DMS153 (cell line): Measurements from ENCODE around the gene TTF2.

Source experiments
- DNase-seq: peaks from one replicate; lab custom pipeline; 2025; lab: John Stamatoyannopoulos, UW

The TTF2 gene

DNA sequence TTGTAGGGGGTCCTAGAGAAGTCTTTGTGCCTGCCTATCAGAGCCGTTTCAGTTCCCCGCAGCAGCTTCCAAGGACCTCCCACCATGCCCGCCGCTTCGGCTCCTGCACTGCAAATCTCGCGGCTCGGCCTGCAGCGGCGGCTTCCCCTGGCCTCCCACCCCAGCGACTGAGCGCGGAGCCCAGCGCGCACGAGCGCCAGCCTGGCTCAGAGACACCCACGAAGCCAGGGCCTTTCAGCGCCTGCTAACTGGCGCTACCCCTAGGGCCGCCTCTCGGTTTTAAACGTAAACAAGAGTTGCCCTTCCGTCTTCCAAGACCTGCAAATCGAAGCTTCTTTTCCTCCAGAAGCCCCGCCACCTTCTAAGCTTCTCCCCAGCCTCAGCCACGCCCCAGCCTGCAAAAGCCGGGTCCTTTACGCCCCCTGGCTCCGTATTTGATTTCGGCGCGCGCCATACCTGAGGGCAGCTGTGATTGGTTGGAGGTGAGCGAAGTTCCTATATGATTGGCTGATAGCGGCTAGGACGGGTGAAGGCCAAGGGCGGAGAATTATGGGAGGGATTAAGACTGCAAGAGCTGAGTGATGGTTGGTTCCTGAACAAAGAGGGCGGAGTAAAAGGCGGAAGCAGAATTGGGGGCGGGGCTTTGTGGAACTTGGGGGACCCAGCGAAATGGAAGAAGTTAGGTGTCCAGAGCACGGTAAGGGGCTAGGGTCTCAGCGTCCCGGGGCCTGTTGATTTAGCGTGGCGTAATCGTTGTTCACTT is at the start of gene TTF2:
Gene TTF2 (plus strand): TSS at position 649 of the 763 bp plus-strand sequence. CDS start 21 bp downstream, at position 670.
- DNase-seq = peak; percentile 99

DNA sequence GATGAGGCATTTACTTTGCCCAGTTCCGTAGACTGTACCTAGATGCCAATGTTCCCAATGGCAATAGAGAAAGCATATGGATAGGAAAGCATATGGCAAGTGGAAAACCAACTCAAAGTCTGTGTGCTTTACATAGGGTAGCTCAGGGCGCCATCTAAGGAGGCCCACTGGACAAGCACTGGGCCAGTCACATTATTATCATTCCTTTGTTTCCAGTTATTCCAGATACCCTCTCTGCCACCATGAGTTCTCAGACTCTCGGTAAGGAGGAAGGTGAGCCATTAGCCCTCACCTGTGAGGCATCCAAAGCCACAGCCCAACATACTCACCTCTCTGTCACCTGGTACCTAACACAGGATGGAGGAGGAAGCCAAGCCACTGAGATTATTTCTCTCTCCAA is 48.8 kb upstream of the TTF2 start:
- DNase-seq = no peak

DNA sequence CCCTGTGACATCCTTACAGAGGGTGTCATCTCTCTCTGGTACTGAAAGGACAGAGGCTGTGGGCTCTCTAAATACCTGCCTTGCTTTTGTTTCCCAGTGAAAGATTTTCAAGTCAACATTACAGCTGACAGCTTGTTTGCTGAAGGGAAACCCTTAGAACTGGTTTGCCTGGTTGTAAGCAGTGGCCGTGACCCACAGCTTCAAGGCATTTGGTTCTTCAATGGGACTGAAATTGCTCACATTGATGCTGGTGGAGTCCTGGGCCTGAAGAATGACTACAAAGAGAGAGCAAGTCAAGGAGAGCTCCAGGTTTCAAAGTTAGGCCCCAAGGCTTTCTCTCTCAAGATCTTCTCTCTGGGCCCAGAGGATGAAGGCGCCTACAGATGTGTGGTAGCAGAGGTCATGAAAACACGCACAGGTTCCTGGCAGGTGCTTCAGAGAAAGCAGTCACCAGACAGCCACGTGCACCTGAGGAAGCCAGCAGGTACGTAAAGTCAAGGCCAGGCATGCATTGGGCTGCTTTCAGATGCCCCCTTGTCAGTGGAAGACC is 46.7 kb upstream of the TTF2 start:
- DNase-seq = peak; percentile 83

DNA sequence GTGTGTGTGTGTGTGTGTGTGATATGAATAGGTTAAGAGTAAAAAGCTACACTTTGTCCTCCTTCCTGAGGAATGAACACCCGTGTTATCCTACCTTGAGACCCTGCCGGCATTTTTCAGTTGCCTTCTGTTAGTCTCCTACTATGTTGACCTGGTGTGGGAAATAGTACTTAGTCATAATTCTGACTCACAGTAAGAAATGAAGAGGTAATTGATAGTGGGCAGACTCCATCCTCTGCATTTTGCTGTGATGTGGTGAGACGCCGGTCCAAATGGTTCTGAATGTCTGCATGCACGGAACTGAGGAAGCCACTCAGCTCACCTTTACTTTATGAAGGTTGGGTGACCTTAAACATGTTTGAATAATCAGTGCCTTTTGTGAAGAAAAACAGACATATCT is 45.9 kb upstream of the TTF2 start:
- DNase-seq = no peak

DNA sequence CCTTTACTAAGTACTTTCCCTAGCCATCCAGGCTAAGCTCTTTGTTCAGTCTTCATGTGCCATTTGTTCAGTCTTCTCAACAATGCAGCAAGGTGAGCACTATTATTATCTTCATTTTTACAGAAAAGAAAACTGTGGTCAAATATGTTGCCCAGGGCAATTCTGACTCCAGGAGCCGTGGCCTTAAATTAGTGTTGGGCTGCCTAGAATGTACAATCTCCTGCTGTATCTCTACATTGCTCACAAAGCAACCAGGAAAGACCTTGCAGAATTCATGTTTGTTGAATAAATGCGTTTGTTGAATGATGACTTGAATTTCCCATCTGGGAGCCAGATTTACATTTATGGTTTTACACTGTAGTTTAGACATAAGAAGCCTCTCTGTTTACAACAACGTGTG is 44.4 kb upstream of the TTF2 start:
- peak; percentile 44 for DNase-seq

DNA sequence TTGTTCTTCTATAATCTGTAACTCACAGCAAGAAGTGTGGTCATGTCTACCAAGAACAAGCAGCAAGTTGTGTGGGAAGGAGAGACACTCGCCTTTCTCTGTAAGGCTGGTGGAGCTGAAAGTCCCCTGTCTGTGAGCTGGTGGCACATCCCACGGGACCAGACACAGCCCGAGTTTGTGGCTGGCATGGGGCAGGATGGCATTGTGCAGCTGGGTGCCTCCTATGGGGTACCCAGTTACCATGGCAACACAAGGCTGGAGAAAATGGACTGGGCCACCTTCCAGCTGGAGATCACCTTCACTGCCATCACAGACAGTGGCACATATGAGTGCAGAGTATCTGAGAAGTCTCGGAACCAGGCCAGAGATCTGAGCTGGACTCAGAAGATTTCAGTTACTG is 43.1 kb upstream of the TTF2 start:
- DNase-seq = no peak

DNA sequence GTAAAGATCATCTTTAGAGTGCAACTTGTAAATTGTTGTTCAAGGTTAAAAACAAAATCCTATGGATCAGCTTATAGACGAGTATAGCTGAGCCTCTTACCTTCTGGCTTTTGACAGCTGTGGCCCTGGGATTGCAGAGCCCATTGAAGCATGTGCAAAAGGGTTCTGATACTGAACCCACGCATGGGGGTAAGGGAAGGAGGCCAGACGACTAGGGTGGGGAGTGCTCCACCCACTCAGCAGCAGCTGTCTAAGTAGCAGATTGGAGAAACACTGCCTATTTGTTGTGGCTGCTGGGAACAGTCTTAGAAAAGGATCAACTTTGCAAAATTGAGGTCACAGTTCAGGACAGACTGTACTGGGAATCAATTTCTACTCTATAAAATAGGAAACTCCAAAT is 42.5 kb upstream of the TTF2 start:
- no peak for DNase-seq

DNA sequence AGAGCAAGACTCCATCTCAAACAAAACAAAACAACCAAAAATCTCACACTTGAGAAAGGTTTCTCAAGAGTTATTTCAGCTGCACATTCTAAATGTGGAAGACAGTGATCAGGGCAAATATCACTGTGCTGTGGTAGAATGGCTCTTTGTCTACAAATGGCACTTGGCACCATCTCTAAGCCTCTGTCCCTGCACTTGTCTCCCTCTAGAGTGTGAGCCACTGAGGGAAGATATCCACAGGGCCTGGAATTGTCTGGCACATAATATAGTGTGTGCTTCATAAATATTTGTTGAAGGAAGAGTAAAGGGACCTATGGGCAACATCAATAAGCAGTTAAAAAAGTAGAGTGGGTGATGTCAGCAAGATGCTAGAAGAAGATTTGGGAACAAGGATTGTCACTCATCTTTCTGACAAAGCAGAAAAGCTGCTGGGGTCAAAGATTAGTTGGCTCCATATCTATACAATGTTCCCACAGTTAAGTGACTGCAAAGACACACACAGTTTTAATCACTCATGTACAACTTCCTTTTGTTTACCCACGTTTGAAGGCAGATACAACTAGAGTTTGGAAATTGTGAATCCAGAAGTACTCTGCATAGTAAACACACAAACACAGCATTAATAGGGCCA is 39.5 kb upstream of the TTF2 start:
- DNase-seq = no peak

DNA sequence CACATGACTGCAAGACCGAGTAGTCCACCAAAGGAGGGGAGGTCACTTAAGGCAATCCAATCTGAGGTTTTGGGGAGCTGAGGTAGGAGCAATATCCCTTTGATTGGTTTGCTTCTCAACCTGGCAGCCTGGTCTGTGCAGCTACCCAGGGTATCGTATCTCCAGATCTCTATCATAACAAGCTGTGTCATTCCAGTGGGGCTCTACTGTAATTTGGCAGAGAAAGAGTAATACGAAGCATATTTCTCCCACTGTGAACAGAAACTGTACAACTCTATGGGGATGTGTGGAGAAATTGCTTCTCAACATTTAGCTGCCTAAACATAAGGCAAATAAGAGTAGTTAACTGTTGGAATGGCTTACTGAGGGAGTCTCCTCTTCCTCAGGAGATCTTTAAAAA is 38.0 kb upstream of the TTF2 start:
- no peak for DNase-seq

DNA sequence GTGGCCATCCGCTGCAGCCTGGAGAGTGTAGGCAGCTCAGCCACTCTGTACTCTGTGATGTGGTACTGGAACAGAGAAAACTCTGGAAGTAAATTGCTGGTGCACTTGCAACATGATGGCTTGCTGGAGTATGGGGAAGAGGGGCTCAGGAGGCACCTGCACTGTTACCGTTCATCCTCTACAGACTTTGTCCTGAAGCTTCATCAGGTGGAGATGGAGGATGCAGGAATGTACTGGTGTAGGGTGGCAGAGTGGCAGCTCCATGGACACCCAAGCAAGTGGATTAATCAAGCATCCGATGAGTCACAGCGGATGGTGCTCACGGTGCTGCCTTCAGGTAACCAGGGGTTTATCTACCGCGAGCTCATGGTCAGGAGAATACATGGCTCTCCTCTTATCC is 34.6 kb upstream of the TTF2 start:
- no peak for DNase-seq

DNA sequence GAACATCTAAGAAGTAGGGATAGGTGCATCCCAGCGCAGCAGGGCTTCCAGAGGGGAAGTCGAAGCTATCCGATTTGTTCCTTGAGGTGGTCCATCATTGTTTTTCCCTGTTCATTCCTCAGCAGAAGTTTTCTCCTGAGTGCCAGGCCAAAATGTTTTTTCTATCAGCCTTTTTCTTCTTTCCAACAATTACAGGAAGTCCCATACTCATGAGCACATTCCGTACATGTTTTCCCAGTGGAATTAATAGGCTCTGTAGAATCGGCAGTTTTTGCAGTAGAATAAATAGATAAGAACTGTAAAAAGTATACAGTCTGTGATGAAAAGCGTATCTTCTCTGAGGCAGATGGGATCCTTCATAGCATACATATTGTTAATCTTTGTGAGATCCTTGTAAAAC is 33.8 kb upstream of the TTF2 start:
- DNase-seq = no peak

DNA sequence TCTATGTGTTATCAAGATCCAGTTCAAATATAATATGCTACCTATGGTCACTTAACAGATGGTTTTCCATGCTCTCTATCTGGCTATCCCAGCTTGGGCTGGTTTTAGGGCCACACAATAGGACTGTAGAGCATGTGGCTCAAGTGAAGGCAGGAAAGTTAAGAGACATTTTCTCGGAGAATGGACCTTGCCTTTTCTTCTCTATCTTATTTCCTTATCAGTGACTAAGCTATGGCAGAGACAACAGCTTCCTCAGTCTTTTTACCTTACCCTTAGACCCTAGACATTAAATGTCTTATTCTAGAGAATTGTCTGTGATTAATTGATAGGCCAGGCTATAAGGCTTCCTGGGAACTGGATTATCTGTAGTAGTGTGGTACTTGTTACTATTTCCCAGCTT is 30.4 kb upstream of the TTF2 start:
- no peak for DNase-seq

DNA sequence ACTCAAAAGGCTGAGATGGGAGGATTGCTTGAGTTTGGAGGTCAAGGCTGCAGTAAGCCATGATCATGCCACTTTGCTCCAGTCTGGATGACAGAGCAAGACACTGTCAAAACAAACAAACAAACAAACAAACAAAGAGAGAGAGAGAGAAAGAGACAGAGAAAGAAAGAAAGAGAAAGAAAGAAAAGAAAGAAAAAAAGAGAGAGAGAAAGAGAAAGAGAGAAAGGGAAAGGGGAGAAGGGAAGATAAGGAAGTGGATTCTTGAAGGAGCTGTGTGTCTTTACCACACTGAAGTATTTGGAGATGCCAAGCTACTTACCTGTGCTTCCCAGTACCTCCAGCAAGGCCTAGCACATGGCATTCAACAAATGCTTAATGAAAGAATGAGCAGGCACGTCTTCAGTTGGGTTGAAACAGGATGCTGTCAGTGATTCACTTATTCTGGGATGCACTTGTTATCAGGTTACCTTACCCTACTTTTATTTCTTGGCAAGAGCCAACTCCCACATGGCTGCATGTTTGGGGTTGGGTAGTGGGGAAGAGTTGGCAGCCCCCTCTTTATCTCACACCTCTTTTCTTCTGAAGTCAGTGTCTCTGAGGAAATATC is 29.8 kb upstream of the TTF2 start:
- DNase-seq = no peak

DNA sequence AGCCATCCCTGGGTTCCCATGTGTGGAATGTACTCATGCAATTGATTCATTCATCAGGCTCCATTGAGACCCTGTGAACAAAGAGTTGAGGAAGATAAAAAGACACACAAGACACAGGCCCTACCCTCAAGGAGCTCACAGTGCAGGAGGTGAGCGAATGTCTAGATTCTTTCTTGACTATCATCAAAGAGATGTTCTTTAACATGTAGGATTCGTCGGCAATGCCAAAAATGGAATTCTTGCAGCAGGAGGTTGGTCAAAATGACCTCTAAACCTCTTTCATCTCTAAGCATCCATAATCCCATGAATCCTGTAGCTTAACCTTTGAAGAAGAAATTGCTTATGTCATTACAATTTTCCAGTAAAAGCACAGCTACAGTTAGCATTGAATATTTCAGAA is 27.9 kb upstream of the TTF2 start:
- DNase-seq = no peak

DNA sequence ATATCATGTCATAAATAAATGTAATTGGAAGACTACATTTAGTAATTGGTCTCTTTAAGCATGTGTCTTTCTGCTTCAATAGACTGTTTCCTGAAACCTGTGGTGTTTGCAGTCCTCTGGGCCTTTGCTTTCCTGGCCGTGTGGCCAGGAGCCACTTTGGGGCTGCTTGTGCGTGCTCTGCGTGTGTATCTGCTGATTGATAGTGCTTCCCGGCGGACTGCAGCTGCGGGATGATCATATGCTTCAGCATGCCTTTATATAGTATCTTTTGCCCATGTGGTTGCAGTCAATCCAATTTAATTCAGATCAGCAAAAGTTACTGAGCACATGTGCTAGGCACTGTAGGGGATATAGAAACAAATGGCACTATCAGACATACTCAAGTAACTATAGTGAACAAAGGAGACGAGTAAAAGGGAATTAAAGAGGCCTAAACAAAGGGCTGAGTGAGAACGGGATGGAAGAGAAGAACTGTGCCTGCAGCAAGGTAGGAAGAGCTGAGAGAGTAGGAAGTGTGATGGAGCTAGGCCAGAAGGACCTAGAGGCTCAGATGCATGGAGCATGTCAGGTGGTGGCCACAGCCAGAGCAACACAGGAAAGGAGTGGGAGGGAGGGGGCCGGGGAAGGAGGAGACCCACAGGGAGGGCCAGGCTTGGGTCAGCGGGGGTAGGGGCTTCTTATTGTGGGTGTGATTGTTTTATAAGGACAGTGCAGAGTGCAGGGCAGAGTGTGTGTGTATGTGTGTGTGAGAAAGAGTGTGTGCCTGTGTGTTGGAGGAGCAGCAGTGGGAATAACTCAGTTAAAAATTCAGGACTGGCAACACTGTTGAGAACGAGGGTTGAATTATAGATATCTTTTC is 27.2 kb upstream of the TTF2 start:
- no peak for DNase-seq

DNA sequence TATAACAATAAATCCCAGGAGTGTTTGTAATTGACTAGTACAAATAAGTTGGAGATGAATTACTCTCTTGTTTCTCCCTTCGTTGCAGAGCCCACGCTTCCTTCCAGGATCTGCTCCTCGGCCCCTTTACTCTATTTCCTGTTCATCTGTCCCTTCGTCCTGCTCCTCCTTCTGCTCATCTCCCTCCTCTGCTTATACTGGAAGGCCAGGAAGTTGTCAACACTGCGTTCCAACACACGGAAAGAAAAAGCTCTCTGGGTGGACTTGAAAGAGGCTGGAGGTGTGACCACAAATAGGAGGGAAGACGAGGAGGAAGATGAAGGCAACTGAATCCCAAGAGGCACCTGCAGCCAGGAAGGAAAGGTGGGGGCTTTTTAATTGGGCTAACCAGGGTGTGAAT is 26.4 kb upstream of the TTF2 start:
- no peak for DNase-seq

DNA sequence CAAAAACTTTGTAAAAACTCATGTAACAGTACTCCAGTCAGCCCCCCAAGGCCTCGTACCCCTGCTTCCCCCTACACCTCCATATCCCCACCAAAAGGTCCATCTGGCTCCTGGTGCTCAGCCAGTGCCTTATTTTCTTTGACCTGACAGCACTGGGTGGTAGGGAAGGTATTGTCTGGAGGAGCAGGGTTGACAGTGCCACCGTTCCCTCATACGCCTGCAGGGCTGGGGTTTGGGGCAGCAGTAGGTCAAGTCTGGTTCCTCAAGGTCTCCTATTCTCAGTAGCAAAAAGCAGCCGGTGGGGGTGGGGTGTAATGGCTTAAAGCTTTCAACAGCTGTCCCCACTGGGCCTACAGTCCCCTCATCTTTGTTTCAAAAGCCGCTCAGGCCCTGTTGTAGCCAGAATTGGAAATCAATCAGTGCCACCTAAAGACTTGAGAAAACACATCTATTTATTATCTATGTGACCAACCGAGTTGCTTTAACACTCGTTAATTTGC is 25.3 kb upstream of the TTF2 start:
- no peak for DNase-seq

DNA sequence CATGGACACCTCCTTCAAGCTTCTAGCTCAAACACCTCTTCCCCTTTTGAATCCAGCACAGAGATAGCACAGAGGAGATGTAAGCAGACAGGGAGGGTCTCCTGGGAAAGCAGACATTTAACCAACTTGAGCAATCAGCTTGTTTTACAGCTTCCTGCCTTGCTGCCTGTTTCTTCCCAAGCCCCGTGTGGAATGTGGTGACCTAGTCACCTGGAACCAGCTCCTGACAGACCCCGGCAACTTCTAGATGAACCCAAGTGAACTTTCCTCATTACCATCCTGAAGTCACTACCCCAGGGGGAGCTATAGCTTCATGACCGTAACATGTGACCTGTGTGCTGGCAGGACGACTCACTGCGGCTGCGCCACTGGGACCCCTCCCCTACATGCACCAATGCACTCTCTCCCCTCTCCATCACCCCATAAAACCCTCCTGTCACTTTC is 24.1 kb upstream of the TTF2 start:
- no peak for DNase-seq

DNA sequence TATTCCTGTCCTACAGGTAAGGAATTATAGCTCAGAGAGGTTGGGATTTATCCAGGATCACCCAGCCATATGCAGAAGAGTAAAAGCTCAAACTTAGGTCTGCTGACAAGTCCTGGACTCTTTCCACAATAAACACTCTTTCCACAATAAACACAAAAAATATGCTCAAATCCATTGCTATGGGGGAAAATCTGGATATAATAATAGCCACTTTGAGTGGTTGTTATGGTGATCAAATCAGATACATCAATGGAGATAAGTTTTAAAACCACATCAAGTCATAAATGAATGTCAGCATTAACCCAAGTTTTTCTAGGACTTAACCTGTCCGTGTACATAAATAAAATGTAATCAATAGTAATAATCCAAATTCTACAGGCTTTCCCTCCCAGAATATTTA is 22.3 kb upstream of the TTF2 start:
- no peak for DNase-seq

DNA sequence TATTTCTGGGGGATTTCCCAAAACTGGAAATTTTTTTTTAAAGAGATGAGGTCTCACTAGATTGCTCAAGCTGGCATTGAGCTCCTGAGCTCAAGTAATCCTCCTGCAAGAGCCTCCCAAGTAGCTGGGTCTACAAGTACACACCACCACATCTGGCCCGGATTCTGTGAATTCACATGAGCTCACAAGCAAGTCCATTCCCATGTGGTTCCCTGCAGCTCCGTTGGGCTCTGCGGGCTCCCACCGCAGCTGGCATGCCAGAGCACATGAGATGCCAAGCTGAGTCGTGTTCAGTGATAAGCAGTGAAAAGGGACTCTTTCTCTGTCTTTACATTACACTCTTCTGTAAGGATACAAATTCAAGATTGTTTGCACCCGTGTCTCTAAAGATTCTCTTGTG is 21.9 kb upstream of the TTF2 start:
- no peak for DNase-seq

DNA sequence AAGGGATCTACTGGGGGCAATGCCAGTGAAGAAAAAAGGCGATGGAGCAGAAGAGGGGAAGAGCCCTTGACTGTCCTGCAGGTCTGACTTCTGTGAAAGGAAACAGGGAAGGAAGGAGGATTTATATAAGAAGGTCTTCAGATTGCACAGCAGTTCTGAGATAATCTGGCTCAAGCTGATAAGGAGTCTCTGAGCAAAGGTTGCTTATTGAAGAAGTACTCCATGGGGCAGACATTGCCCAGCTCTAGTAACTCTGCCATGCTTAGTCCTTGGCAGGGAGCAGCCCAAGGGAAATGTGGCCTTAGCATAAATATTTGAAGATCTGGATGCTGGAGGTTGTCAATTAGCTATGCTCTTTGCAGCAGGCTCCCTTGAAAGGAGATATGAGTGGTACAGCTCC is 15.9 kb upstream of the TTF2 start:
- no peak for DNase-seq

DNA sequence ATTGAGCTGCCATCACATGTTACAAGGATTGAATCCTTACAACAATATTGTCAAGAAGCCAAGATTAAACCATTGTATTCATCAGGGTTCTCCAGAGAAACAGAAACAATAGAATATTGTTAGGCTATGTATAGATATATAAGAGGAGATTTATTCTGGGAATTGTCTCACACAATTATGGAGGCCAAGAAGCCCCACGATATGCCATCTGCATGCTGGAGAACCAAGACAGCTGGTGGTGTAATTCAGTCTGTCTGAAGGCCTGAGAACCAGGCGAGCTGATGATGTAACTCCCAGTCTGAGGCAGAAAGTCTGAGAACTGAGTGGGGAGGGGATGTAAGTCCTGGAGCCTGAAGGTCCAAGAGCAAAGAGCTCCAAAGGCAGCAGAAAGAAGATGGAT is 14.5 kb upstream of the TTF2 start:
- DNase-seq = no peak
